ENCODE results near the gene GLOD4. TPM values are rescaled to one million over a fixed set of nuclear protein-coding genes. Genes with fewer than 3 reads are reported as not detected.
"Not testable (repeated sequence)": the region's sequence is repeated elsewhere in the genome, so short reads cannot be mapped to it uniquely, and the experiment has no call there.

Gene GLOD4
- total RNA-seq, 4 donors from 2014 or later = 28.6 to 53.7 (median 37.0) TPM

- no peak overlapping the region for H3K27ac ChIP-seq
- DNase-seq (ENCODE audit: low spot score in 2 of 2) = no peak
- 88 to 98% methylated on average over 10 to 12 of the region's 12 CpGs for WGBS, 2 donors
- H3K4me3 ChIP-seq = no peak overlapping the region
- H3K27me3 ChIP-seq = no peaks in the 10 kb centered on the region
- H3K4me1 ChIP-seq = peaks cover 0 to 23% (median 9%) of the 10 kb centered on the region in 4 donors
- no peaks in the 10 kb centered on the region for H3K9me3 ChIP-seq
- H3K36me3 ChIP-seq = peaks cover 0 to 62% (median 20%) of the 10 kb centered on the region in 3 donors
- TF ChIP-seq POLR2A (IDR thresholded peaks at IDR 0.05) (no peak), EP300 (IDR thresholded peaks at IDR 0.05) (no peak), CTCF (IDR thresholded peaks at IDR 0.05) (no peak)
These were observed 5.7 kb upstream of the GLOD4 start for GRCh38 chr17:787641-788221.

- not testable (repeated sequence) for H3K27me3 ChIP-seq; H3K4me3 ChIP-seq; DNase-seq (ENCODE audit: low spot score in 2 of 2); H3K9me3 ChIP-seq; H3K27ac ChIP-seq
- 89 to 92% methylated on average over 7 of the region's 7 CpGs for WGBS, 2 donors
- Histone ChIP-seq H3K36me3 (peaks cover 0 to 44% (median 20%) of the 10 kb centered on the region in 3 donors), H3K4me1 (peaks cover 0 to 31% (median 16%) of the 10 kb centered on the region in 4 donors)
These were observed 3.8 kb upstream of the GLOD4 start for GRCh38 chr17:785901-786300.

- no peaks in the 10 kb centered on the region for H3K9me3 ChIP-seq
- H3K4me3 ChIP-seq = no peak overlapping the region
- peaks cover 0 to 34% (median 16%) of the 10 kb centered on the region in 4 donors for H3K4me1 ChIP-seq
- H3K27ac ChIP-seq = no peak overlapping the region
- 74 to 83% methylated on average over 3 of the region's 3 CpGs for WGBS, 2 donors
- TF ChIP-seq EP300 (IDR thresholded peaks at IDR 0.05) (no peak), CTCF (IDR thresholded peaks at IDR 0.05) (no peak), POLR2A (IDR thresholded peaks at IDR 0.05) (no peak)
- H3K27me3 ChIP-seq = no peaks in the 10 kb centered on the region
- no peak for DNase-seq (ENCODE audit: low spot score in 2 of 2)
- peaks cover 0 to 30% (median 12%) of the 10 kb centered on the region in 3 donors for H3K36me3 ChIP-seq
These were observed 2.1 kb upstream of the GLOD4 start for GRCh38 chr17:784143-784542.

GRCh38 chr17:778096-778495 is 4.0 kb downstream of the GLOD4 start:
- WGBS, 2 donors = 85 to 90% methylated on average over 11 of the region's 11 CpGs
- Histone ChIP-seq H3K9me3 (no peaks in the 10 kb centered on the region), H3K27me3 (no peaks in the 10 kb centered on the region), H3K36me3 (peaks cover 0 to 58% (median 26%) of the 10 kb centered on the region in 3 donors), H3K4me3 (no peak overlapping the region), H3K4me1 (peaks cover 0 to 29% (median 11%) of the 10 kb centered on the region in 4 donors), H3K27ac (no peak overlapping the region)
- no peak for DNase-seq (ENCODE audit: low spot score in 2 of 2)
- no peak for TF ChIP-seq CTCF (IDR thresholded peaks at IDR 0.05)
- TF ChIP-seq POLR2A (IDR thresholded peaks at IDR 0.05) = no peak
- no peak for TF ChIP-seq EP300 (IDR thresholded peaks at IDR 0.05)

- H3K4me3 ChIP-seq = no peak overlapping the region
- peaks cover 0 to 84% (median 46%) of the 10 kb centered on the region in 3 donors for H3K36me3 ChIP-seq
- WGBS, 2 donors = 61 to 72% methylated on average over 5 of the region's 5 CpGs
- H3K27ac ChIP-seq = peak overlapping the region; percentile 3 to 83 (median 49)
- H3K9me3 ChIP-seq = no peaks in the 10 kb centered on the region
- peaks cover 0 to 17% (median 0%) of the 10 kb centered on the region in 4 donors for H3K4me1 ChIP-seq
- no peaks in the 10 kb centered on the region for H3K27me3 ChIP-seq
- no peak for DNase-seq (ENCODE audit: low spot score in 2 of 2)
- TF ChIP-seq CTCF (IDR thresholded peaks at IDR 0.05) (no peak), EP300 (IDR thresholded peaks at IDR 0.05) (no peak)
These were observed 7.8 kb downstream of the GLOD4 start for GRCh38 chr17:774313-774584.

All from tibial nerve (tissue), 4 donors.